Measurements from ENCODE around the gene SESTD1.

GRCh38 chr2:179174240-179174639 lies 90.4 kb downstream of the SESTD1 start:
- no peak for TF ChIP-seq CTCF (IDR thresholded peaks at IDR 0.05; ENCODE audit: poor library complexity, severe bottlenecking)
- TF ChIP-seq REST (IDR thresholded peaks at IDR 0.05; ENCODE audit: borderline replicate concordance), result no peak
- no peak for TF ChIP-seq EZH2 (IDR thresholded peaks at IDR 0.05; ENCODE audit: borderline replicate concordance, insufficient read depth, low read length, poor library complexity, severe bottlenecking)

All from neural cell (in vitro differentiated cells).